Testis (tissue), 2 donors: ENCODE data around the gene COQ8B.

Experiments used
- POLR2A ChIP-seq: fragments of 450-650 bp; IDR thresholded peaks from one replicate; pipeline ENCODE4 v1.6.1; 2017; ENCODE audit warnings: antibody characterized with exemption, mild to moderate bottlenecking, moderate library complexity
- TF ChIP-seq, protein P1 (sequence below), 3 experiments: fragments of 450-650 bp in 2 of 3; fragments of 200-600 bp in 1 of 3; sonication (generic) in 1 of 3; IDR thresholded peaks; one replicate each; pipeline ENCODE4 v1.5.1; 2016 to 2019; ENCODE audit warnings: antibody characterized with exemption in 3 of 3, mild to moderate bottlenecking in 2 of 3, moderate library complexity in 1 of 3

DNA sequence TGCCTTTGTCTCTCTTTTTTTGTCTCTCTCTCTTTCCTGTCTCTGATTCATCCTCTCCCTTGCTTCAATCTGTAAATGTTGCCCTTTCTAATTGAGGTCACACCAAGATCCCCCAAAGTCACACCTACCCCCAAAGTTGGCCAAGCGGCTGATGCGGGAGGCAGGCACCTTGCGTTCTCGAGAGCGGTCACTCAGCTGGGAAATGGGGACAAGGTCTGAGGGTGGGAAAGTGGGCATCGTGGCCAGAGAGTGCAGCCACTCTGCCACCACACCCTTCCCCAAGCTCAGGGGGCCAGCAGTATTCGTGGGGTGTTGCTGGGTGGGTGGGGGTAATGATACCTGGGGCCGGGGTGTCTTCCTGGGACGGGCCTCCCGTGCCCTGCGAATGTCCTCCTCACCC is 2.7 kb downstream of the COQ8B start:
- TF ChIP-seq POLR2A: no peak
- TF ChIP-seq, protein P1, sequence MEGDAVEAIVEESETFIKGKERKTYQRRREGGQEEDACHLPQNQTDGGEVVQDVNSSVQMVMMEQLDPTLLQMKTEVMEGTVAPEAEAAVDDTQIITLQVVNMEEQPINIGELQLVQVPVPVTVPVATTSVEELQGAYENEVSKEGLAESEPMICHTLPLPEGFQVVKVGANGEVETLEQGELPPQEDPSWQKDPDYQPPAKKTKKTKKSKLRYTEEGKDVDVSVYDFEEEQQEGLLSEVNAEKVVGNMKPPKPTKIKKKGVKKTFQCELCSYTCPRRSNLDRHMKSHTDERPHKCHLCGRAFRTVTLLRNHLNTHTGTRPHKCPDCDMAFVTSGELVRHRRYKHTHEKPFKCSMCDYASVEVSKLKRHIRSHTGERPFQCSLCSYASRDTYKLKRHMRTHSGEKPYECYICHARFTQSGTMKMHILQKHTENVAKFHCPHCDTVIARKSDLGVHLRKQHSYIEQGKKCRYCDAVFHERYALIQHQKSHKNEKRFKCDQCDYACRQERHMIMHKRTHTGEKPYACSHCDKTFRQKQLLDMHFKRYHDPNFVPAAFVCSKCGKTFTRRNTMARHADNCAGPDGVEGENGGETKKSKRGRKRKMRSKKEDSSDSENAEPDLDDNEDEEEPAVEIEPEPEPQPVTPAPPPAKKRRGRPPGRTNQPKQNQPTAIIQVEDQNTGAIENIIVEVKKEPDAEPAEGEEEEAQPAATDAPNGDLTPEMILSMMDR (IDR thresholded peaks at IDR 0.05): no peak
